ENCODE measurements around the gene RMI2.

DNA sequence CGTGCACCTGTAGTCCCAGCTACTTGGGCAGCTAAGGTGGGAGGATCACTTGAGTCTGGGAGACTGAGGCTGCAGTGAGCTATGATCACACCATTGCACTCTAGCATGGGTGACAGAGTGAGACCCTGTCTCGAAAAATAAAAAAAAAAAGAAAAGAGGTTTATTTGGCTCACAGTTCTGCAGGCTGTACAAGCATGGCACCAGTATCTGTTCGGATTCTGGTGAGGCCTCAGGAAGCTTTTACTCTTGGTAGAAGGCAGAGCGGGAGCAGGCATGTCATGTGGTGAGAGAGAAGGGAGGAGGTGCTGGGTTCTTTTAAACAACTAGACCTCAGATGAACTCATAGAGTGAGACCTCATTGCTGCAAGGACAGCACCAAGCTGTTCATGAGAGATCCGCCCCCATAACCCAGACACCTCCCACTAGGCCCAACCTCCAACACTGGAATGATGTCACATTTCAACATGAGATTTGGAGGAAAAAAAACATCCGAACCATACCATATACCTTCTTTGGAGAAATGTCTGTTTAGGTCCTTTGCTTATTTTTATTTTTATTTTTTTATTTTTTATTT lies 10.3 kb upstream of the RMI2 start:
- TF ChIP-seq, protein P1, sequence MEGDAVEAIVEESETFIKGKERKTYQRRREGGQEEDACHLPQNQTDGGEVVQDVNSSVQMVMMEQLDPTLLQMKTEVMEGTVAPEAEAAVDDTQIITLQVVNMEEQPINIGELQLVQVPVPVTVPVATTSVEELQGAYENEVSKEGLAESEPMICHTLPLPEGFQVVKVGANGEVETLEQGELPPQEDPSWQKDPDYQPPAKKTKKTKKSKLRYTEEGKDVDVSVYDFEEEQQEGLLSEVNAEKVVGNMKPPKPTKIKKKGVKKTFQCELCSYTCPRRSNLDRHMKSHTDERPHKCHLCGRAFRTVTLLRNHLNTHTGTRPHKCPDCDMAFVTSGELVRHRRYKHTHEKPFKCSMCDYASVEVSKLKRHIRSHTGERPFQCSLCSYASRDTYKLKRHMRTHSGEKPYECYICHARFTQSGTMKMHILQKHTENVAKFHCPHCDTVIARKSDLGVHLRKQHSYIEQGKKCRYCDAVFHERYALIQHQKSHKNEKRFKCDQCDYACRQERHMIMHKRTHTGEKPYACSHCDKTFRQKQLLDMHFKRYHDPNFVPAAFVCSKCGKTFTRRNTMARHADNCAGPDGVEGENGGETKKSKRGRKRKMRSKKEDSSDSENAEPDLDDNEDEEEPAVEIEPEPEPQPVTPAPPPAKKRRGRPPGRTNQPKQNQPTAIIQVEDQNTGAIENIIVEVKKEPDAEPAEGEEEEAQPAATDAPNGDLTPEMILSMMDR (IDR thresholded peaks at IDR 0.05): no peak
- TF ChIP-seq POLR2A (IDR thresholded peaks at IDR 0.05): no peak
